ENCODE data around the gene TENT5C.

The TENT5C gene

GRCh38 chr1:117657949-117658660, 52.3 kb downstream of the TENT5C start:
- DNase-seq (ENCODE audit: low spot score): no peak

DNA sequence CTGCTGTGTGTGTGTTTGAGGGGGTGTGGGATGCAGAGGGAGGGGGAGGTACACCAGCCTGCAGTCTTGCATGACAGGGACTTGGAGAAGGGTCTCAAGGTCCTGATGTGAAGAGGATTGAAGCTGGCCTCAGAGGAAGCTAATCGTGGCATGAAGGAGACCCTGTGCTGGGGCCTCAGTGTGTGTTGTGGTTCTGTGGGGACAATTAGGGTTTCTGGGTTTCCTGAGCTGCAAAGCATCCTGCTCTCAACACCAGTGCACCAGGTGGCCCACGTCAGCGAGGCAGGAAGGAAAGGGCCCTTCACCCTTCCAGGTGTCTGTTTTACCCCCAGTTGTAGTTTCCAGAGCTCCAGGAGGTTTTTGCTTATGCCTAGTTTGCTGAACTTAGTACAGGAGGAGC, 52.8 kb downstream of the TENT5C start:
- DNase-seq (ENCODE audit: low spot score): no peak

GRCh38 chr1:117659550-117660270, 53.9 kb downstream of the TENT5C start:
- DNase-seq (ENCODE audit: low spot score): no peak

- no peak for DNase-seq (ENCODE audit: low spot score)
Observed at GRCh38 chr1:117660271-117660965, 54.6 kb downstream of the TENT5C start.

DNA sequence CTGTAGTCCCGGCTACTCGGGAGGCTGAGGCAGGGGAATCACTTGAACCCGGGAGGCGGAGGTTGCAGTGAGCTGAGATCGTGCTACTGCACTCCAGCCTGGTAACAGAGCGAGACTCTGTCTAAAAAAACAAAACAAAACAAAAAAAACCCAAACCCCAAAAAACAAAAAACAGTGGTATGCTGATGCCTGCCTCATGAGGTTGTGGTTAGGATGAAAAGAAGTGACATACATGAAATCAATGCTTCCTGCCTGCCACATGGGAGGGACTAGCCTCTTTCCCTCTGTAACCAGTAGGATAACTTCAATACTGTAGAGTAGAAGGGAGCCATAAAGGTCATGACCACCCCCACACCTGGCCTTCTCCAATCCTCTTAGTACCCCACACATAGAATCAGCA, 55.2 kb downstream of the TENT5C start:
- no peak for DNase-seq (ENCODE audit: low spot score)

DNA sequence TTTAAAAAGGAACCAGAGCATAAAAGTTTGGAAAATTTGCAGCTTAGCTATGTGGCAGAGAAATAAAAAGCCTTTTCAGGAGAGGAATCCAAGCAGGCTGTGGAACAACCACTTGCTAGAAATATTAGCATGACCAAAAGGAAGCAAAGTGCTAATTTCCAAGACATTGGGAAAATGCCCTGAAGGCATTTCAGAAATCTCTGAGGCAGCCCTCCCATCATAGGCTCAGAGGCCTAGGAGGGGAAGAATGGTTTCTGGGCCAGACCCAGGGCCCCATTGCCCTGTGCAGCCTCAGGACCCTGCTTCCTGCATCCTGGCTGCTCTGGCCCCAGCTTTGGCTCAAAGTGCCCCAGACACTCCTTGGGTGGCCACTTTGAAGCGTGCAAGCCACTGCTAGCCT, 56.8 kb downstream of the TENT5C start:
- DNase-seq (ENCODE audit: low spot score): no peak

- DNase-seq (ENCODE audit: low spot score): no peak
Observed at GRCh38 chr1:117663156-117663902, 57.5 kb downstream of the TENT5C start.

DNA sequence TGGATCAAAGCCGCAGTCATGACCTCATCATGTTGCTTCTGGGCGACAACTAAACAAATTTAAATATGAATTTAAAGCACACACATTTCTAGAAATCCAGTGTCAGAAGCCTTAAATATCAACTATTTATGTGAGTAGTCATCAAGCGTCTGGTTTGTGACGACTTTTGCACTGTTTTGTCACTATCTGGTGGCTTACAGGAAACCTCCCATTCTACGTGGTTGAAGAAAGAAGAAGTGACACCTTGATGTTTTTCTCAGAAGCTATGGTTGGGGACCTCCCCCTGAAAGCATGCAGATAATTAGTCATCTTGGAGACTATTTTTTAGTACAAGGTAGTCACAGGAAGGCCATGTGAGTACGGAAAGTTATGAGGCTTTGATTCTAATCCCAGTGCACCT, 58.5 kb downstream of the TENT5C start:
- DNase-seq (ENCODE audit: low spot score): no peak

GRCh38 chr1:117665556-117666270, 59.9 kb downstream of the TENT5C start:
- no peak for DNase-seq (ENCODE audit: low spot score)

GRCh38 chr1:117669572-117669971, 63.7 kb downstream of the TENT5C start:
- DNase-seq (ENCODE audit: low spot score): no peak

GRCh38 chr1:117670976-117671780, 65.3 kb downstream of the TENT5C start:
- no peak for DNase-seq (ENCODE audit: low spot score)

- peak; percentile 17 for DNase-seq (ENCODE audit: low spot score)
Observed at GRCh38 chr1:117671781-117672501, 66.1 kb downstream of the TENT5C start.

DNA sequence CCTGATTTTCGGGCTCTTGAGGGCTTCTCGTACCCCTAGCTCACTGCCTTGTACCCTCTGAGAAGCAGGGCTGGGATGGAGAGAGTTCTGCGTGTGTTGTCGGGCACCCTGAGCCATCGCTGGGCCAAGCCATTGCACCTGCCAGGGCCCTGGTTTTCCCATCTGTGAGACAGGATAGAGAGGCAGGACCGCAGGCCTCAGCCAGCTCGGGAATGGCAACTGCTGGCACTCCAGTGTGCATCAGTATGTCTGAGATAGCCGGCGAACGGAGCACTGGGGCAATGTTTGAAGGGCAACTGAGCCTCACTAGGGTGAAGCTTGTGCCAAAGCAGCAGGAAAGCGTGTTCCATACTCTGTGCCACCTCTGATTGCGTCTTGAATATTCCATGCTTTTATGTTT, 66.9 kb downstream of the TENT5C start:
- no peak for DNase-seq (ENCODE audit: low spot score)

- DNase-seq (ENCODE audit: low spot score): no peak
Observed at GRCh38 chr1:117673405-117673804, 67.6 kb downstream of the TENT5C start.

DNA sequence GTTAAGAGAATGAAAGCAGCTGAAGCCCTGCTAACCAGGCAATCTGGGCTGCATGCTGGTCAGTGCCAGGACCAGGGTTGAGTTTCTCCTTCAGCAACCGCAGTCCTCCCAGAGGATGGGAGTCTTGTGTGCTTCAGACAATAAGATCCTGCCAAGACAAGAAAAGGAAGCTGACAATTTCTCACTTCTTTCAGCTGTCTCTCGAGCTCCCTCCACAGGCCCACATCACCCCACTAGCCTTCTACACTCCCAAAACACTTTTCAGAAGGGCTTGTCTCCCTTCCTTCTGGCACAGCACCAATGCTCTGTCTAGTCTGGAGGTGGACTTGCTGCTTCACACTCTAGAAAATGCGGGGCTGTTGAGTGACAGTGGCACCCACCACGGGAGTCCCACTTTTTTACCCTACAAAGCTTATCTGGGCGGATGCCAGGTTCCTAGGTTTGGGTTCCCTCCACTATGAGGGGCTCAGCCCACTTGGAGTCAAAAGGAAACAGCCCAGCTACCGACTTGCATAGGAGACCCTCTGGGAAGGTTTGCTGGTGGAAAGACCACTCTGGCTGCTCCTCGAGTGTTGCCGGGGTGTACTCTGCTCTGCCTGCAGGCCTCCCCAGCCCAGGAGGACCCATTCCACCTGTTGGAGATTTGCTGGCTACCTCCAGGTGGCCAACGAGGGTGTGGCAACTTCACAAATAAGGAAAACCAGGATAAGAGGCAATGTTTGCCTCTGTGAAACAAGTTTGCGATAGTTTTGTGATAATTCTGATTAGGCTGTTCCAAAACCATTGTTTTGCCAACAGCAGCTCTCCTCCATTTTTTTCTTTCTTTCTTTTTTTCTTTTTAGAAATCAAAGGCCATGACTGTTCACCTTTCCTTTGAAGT, 68.9 kb downstream of the TENT5C start:
- DNase-seq (ENCODE audit: low spot score): no peak

DNA sequence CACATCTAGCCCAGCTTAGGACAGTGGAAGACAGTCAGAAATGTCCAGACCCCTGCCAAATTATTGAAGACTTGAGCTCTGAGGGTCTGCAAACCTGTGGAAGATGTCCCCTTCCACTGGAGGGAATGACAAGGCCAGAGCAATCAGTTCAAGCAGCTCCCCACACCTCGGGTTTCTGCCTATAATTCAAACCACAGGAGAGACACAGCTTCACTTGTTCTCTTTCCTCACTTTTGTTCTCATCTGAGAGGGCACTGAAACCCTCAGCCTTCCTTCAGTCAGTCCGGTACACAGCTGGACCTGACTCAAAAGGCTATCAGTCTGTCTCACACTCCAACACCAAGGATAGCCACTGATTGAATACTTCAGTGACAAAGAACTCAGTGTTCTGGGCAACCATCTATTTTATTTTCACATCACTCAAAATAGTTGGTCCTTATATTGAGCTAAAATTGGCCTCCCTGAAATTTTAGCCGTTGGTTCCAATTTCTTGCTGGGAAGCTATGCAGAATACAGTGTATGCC, 70.1 kb downstream of the TENT5C start:
- no peak for DNase-seq (ENCODE audit: low spot score)

GRCh38 chr1:117676615-117677130, 70.8 kb downstream of the TENT5C start:
- DNase-seq (ENCODE audit: low spot score): no peak

Data from putamen (tissue), 1 donor.